GM23338 (cell line): ENCODE measurements around the gene FRS2.

ENCODE experiments used
- CREB1 ChIP-seq: fragments of 250-450 bp; sonication (Bioruptor Pico); IDR thresholded peaks from 2 replicates; pipeline ENCODE4 v1.5.0; 2020; ENCODE audit warnings: low read depth, mild to moderate bottlenecking, moderate library complexity
- EZH2 ChIP-seq: fragments of 200-600 bp; sonication (generic); IDR thresholded peaks from one replicate; pipeline ENCODE4 v1.8.0; 2017; ENCODE audit warnings: antibody characterized with exemption, mild to moderate bottlenecking, low read depth; ENCODE audit not compliant: unreplicated experiment
- EZH2phosphoT487 ChIP-seq: fragments of 200-600 bp; sonication (generic); IDR thresholded peaks from one replicate; pipeline ENCODE4 v1.8.1; 2018; ENCODE audit warnings: antibody characterized with exemption; ENCODE audit not compliant: unreplicated experiment
- JUNB ChIP-seq: IDR thresholded peaks from one replicate; pipeline ENCODE4 v1.6.1; 2016; ENCODE audit warnings: antibody characterized with exemption; ENCODE audit not compliant: unreplicated experiment
- NANOG ChIP-seq: IDR thresholded peaks from 2 replicates; pipeline ENCODE4 v1.6.1; 2016; ENCODE audit warnings: antibody characterized with exemption, borderline replicate concordance
- POLR2AphosphoS5 ChIP-seq: IDR thresholded peaks from 2 replicates; pipeline ENCODE4 v1.6.1; 2016; ENCODE audit warnings: antibody characterized with exemption, low read depth
- STAT1 ChIP-seq: IDR thresholded peaks from one replicate; pipeline ENCODE4 v1.6.1; 2016; ENCODE audit warnings: antibody characterized with exemption; ENCODE audit not compliant: unreplicated experiment
- ZNF331 ChIP-seq: fragments of 250-450 bp; sonication (Bioruptor Pico); IDR thresholded peaks from 2 replicates; pipeline ENCODE4 v1.5.0; 2020; ENCODE audit warnings: low read depth, mild to moderate bottlenecking, moderate library complexity
- TF ChIP-seq, protein P1 (sequence below), 2 experiments: fragments of 200-600 bp in 1 of 2; sonication (generic) in 1 of 2; conservative IDR thresholded peaks; 2 replicates each; pipeline versions ENCODE4 v1.5.1 to v1.6.1; 2016 to 2017; ENCODE audit warnings: antibody characterized with exemption in 2 of 2, low read depth in 2 of 2, mild to moderate bottlenecking in 2 of 2, moderate library complexity in 1 of 2
- TF ChIP-seq, protein P2 (sequence below): IDR thresholded peaks from 2 replicates; pipeline ENCODE4 v1.6.1; 2016; ENCODE audit warnings: antibody characterized with exemption
- TF ChIP-seq, protein P3 (sequence below): IDR thresholded peaks from one replicate; pipeline ENCODE4 v1.6.1; 2018; ENCODE audit warnings: antibody characterized with exemption; ENCODE audit not compliant: unreplicated experiment

DNA sequence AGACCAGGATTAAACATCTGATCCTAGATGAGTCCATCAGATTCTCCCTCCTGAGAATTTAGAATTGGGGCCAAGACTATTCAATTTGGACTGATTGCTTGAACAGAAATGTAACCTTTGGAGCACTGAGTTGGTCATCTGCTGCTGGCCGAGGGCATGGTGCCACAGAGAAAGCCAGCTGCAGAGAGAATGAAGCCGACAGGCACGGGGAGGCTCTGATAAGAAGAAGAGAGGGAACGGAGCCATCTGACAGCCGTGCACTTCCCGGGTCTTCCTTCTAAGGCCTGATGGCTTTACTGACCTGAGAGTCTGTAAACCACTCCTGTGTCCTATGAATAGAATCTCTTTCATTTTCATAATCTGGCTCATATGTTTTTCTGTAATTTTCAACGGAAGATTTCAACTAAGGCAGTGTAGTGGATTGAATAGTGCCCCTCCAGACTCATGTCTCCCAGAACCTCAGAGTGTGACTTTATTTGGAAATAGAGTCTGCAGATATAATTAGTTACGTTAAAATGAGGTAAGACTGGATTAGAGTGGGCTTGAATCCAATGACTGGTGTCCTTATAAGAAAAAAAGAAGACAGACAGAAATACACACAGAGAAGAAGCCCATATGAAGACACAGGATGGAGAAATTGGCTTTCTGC lies 39.1 kb upstream of the FRS2 start:
- TF ChIP-seq EZH2 (no peak), EZH2phosphoT487 (no peak), CREB1 (CRISPR knock-in tag) (no peak), POLR2AphosphoS5 (no peak), STAT1 (no peak), JUNB (no peak), NANOG (no peak), ZNF331 (CRISPR knock-in tag) (no peak)
- TF ChIP-seq, protein P1, sequence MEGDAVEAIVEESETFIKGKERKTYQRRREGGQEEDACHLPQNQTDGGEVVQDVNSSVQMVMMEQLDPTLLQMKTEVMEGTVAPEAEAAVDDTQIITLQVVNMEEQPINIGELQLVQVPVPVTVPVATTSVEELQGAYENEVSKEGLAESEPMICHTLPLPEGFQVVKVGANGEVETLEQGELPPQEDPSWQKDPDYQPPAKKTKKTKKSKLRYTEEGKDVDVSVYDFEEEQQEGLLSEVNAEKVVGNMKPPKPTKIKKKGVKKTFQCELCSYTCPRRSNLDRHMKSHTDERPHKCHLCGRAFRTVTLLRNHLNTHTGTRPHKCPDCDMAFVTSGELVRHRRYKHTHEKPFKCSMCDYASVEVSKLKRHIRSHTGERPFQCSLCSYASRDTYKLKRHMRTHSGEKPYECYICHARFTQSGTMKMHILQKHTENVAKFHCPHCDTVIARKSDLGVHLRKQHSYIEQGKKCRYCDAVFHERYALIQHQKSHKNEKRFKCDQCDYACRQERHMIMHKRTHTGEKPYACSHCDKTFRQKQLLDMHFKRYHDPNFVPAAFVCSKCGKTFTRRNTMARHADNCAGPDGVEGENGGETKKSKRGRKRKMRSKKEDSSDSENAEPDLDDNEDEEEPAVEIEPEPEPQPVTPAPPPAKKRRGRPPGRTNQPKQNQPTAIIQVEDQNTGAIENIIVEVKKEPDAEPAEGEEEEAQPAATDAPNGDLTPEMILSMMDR (conservative IDR thresholded peaks at IDR 0.05; ENCODE audit: low read depth in 2 of 2), result no peak
- TF ChIP-seq, protein P2, sequence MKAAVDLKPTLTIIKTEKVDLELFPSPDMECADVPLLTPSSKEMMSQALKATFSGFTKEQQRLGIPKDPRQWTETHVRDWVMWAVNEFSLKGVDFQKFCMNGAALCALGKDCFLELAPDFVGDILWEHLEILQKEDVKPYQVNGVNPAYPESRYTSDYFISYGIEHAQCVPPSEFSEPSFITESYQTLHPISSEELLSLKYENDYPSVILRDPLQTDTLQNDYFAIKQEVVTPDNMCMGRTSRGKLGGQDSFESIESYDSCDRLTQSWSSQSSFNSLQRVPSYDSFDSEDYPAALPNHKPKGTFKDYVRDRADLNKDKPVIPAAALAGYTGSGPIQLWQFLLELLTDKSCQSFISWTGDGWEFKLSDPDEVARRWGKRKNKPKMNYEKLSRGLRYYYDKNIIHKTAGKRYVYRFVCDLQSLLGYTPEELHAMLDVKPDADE, result no peak
- TF ChIP-seq, protein P3, sequence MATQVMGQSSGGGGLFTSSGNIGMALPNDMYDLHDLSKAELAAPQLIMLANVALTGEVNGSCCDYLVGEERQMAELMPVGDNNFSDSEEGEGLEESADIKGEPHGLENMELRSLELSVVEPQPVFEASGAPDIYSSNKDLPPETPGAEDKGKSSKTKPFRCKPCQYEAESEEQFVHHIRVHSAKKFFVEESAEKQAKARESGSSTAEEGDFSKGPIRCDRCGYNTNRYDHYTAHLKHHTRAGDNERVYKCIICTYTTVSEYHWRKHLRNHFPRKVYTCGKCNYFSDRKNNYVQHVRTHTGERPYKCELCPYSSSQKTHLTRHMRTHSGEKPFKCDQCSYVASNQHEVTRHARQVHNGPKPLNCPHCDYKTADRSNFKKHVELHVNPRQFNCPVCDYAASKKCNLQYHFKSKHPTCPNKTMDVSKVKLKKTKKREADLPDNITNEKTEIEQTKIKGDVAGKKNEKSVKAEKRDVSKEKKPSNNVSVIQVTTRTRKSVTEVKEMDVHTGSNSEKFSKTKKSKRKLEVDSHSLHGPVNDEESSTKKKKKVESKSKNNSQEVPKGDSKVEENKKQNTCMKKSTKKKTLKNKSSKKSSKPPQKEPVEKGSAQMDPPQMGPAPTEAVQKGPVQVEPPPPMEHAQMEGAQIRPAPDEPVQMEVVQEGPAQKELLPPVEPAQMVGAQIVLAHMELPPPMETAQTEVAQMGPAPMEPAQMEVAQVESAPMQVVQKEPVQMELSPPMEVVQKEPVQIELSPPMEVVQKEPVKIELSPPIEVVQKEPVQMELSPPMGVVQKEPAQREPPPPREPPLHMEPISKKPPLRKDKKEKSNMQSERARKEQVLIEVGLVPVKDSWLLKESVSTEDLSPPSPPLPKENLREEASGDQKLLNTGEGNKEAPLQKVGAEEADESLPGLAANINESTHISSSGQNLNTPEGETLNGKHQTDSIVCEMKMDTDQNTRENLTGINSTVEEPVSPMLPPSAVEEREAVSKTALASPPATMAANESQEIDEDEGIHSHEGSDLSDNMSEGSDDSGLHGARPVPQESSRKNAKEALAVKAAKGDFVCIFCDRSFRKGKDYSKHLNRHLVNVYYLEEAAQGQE, result no peak
